ENCODE data around the gene LSM12.

DNA sequence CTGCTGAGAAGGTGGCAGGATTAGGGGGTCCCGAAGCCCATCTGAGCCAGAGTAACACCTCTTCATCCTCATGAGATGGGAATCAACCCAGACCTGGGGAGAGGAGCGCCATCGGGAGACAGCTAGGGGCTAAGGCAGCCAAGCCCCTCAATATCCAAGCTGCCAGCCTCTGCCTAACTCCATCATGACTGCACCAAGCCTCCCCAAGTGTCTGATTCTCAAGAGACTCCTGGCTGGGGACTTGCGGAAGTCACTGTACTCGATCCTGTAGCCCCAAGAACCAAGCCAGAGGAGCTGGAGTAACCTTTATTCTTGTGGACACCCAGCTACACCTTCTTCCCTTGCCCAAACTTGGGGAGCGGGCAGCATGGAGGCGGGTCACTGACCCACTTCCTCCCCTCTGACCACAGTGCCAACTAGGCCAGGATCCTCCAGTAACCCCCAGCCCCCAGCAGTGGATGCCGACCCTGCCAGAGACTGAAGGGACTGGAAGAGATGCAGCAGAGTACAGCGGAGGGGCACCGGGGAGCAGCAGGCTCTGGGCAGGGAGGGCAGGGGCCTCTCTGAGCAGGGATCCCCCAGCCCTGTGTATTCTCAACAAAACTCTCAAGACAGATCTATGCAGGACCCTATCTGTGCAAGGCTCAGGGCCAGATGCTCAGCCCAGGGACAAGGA lies 43.7 kb upstream of the LSM12 start:
- TF ChIP-seq, protein P1, sequence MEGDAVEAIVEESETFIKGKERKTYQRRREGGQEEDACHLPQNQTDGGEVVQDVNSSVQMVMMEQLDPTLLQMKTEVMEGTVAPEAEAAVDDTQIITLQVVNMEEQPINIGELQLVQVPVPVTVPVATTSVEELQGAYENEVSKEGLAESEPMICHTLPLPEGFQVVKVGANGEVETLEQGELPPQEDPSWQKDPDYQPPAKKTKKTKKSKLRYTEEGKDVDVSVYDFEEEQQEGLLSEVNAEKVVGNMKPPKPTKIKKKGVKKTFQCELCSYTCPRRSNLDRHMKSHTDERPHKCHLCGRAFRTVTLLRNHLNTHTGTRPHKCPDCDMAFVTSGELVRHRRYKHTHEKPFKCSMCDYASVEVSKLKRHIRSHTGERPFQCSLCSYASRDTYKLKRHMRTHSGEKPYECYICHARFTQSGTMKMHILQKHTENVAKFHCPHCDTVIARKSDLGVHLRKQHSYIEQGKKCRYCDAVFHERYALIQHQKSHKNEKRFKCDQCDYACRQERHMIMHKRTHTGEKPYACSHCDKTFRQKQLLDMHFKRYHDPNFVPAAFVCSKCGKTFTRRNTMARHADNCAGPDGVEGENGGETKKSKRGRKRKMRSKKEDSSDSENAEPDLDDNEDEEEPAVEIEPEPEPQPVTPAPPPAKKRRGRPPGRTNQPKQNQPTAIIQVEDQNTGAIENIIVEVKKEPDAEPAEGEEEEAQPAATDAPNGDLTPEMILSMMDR (IDR thresholded peaks at IDR 0.05), result no peak
- no peak for TF ChIP-seq POLR2A (IDR thresholded peaks at IDR 0.05)

Data from thyroid gland (tissue), 4 donors.